HG02884 (cell line): Measurements from ENCODE around the gene CELA2A.
"Not testable (repeated sequence)": the region's sequence is repeated elsewhere in the genome, so short reads cannot be mapped to it uniquely, and the experiment has no call there.

Experiments used
- ATAC-seq: cut with Tn5 transposase; IDR thresholded peaks from one replicate; pipeline ENCODE4 v1.9.1; 2021; ENCODE audit warnings: mild to moderate bottlenecking, moderate library complexity; ENCODE audit not compliant: unreplicated experiment

CELA2A gene

DNA sequence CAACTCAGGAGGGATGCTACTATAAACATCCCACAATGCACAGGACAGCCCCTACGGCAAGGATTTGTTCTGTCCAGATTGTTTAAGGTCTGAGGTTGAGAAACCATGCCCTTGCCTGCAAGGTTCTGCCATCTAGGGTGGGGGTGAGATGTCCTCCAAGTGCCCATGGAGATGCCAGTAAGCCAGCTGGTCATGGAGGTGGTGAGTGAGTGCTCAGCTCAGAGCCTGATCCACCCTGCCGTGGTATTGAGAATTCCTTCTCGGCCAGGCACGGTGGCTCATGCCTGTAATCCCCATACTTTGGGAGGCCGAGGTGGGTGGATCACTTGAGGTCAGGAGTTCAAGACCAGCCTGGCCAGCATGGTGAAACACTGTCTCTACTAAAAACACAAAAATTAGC, 31.6 kb upstream of the CELA2A start:
- no peak for ATAC-seq

DNA sequence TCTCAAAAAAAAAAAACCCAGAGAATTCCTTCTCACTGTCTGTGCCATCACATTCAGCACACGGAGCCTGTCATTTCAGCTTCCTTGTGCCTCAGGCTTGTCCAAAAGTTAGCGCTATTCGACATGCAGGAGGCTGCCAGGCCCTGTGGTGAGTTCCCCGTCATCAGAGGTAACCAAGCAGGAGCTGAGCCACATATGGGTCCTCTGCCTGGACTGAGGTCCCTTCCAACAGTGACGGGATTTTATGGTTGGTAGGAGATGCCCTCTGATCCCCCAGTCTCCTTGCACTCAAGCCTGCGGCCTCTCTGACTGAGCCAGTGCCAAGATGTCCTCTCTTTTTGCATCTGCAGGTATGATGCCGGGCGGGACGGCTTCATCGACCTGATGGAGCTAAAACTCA, 31.0 kb upstream of the CELA2A start:
- ATAC-seq = no peak

GRCh38 chr1:15425958-15426357, 30.6 kb upstream of the CELA2A start:
- ATAC-seq = no peak

DNA sequence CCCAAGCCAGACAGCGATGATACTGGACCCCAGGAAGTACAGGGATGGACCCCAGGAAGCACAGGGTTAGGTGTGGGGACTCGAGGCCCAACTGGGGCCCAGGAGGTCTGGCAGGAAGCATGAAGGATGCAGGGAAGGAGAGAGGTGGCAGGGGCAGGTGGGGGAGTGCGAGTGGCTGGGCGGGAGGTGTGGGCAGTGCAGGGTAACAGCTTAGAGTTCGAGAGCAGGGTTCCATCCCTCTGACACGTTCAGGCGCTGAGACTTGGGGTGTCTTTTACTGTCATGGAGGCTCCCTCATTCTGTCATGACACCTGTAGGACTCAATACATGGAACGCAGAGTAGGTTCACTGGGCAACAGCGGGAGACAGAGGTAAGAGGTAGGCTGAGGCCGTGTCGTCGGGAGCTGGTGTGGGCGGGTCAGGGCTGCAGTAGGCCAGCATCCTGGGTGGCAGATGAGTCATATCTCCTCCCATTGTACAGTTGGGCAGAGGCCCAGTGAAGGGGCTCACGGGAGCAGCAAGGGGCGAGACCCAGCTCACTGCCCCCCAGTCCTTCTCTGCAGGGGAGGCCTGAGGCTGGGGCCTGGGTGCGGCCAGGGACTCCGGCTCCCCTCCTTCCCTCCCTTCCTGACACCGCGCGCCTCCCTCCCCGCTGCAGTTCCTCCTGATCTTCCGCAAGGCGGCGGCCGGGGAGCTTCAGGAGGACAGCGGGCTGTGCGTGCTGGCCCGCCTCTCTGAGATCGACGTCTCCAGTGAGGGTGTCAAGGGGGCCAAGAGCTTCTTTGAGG, 29.8 kb upstream of the CELA2A start:
- ATAC-seq = no peak

DNA sequence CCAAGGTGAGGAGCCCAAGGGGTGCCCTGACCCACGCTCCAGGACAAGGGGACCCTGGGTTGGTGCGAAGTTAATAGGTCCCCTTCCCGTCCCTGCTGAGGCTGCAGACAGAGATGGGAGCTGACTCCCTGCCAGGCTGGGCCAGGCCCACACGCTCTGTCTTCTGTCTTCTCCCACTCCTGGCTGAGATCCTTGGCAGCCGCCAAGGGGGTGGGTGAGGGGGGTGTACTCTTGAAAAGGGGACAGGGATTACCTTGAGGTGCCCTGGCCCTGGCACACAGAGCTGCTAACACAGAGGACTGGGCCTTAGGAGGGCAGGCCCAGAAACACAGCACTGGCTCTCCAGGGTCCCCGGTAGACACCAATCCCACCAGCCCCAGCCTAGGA, 29.3 kb upstream of the CELA2A start:
- ATAC-seq = no peak

GRCh38 chr1:15428252-15428651, 28.3 kb upstream of the CELA2A start:
- ATAC-seq = not testable (repeated sequence)

DNA sequence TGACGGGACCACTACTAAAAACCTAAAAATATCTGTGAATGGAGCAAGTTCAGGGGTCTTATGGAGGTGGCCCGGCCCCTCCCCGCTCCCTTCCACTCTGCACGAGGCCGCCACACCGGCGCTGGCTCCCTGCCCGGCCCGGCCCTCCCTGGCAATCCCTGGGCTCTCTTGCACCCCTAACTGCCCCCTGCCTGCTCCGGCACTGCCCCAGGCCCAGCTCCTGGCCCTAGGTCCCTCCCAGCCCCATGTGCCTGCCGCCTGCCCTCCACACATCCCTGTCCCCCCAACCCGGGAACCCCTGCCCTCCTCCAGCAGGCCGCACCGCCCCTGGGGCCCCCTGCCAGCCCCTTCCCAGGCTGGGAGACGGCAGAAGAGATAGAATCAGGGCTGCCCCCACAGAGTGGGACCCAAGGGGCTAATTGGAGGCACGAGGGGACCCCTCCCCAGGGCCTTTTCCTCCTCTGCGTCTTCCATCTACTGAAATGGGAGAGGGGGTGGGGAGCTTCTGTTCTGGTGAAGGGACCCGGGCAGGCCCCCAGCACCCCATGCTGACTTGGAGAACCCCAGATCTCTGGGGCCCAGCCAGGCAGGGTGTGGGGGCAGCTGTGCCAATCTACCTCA, 27.6 kb upstream of the CELA2A start:
- no peak for ATAC-seq

DNA sequence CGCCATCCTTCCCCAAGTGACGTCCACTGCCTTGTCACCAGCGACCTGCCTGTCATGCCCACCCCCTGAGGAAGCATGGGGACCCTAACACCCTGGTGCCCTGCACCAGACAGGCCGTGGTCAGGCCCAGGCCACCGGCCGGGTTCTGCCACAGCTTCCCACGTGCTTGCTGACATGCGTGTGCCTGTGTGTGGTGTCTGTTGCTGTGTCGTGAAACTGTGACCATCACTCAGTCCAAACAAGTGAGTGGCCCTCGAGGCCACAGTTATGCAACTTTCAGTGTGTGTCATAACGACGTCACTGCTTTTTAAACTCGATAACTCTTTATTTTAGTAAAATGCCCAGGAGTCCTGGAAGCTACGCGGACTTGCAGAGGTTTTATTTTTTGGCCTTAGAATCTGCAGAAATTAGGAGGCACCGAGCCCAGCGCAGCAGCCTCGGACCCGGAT, 26.8 kb upstream of the CELA2A start:
- ATAC-seq = no peak

DNA sequence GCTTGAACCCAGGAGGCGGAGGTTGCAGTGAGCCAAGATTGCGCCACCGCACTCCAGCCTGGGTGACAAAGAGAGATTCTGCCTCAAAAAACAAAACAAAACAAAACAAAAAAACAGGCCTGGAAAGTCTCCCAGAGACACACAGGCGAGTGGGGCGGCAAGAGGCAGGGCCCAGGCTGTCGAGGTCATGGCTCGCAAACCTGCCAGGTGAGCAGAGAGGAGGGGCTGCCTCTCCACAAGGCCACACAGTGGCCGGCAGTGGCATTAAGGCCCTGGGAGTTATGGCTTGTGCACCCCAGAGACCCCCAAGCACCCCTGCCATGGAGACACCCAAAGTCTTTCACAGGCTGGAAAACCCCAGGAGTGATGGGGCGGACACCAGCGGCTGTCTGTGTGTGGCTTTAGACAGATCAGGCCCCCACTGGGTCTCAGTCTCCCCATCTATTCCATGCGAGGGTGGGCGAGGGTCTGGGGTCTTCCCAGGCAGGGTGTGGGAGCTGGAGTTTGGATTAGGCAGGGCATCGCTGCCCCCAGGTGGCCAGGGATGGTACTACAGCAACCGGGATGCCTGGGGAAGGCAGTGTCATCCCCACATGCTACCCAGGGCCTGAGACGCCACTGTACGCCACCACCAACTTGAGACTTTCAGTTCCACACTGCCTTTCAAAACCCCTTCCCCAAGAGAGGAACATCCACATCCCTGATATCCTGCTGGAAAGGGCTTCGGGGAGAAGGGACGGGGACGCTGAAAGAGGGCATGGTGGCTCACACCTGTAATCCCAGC, 25.6 kb upstream of the CELA2A start:
- no peak for ATAC-seq

- no peak for ATAC-seq
Observed at GRCh38 chr1:15431571-15431948, 25.0 kb upstream of the CELA2A start.

DNA sequence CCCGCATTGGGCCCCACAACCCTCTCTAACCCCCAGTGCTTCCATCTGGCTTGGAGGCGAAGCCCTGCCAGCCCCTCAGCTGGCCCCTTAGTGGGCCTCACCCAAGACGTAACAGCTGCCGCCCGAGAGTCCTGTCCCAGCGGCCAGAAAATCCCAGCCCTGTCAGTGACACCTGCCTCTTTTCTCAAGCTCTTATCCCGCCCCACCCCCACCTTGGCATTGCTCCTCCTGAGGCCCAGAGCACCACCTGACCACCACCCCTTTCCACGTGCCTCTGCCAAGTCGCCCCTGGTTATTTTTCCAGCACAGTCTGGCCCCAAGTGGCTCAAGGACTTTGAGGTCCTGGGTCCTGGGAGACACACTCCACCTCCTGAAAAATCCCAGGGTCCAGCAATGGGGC, 24.2 kb upstream of the CELA2A start:
- no peak for ATAC-seq

- ATAC-seq = no peak
Observed at GRCh38 chr1:15433471-15433870, 23.1 kb upstream of the CELA2A start.

- not testable (repeated sequence) for ATAC-seq
Observed at GRCh38 chr1:15434739-15435138, 21.8 kb upstream of the CELA2A start.

GRCh38 chr1:15435239-15436077, 21.1 kb upstream of the CELA2A start:
- no peak for ATAC-seq

DNA sequence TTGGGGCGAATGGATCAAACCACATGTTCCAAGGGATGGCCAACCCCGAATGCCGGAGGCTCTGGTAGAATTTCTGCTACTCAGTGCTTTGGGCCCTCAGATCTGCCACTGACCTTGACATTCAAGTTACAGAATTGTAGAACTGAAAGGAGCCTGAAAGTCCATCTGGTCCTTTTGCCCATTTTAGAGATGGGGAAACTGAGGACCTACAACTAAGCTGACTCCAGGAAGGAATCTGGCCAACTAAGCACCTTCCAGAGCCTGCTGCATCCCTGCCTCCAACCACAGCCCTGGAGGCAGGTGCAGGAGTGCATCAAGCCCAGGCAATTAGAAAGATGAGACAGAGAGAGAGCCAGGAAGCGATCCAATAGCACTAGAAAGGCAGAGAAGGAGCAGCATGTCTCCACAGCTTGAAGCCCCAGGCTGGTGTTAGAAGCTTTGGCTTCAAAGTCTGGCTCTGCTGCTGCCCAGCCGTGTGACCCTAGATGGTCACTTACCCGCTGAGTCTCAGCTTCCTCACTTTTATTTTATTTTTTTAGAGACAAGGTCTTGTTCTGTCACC, 19.6 kb upstream of the CELA2A start:
- no peak for ATAC-seq

DNA sequence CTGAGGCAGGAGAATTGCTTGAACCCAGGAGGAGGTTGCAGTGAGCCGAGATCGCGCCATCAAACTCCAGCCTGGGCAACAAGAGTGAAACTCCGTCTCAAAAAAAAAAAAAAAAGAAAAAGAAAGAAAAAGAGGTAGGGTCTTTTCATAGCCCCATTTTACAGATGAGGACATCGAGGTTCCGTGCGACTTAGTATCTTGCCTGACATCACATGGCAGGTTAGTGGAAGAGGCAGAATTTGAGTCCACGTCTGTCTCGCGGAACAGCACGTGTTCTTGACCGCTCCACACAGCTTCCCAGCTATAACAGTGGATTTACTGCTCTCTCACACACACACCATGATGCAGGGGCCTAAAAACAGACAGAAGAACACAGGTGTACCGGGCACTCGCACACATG, 17.2 kb upstream of the CELA2A start:
- ATAC-seq = no peak

GRCh38 chr1:15440357-15440756, 16.2 kb upstream of the CELA2A start:
- no peak for ATAC-seq

GRCh38 chr1:15441247-15441646, 15.3 kb upstream of the CELA2A start:
- ATAC-seq = no peak

- no peak for ATAC-seq
Observed at GRCh38 chr1:15442119-15442518, 14.4 kb upstream of the CELA2A start.

DNA sequence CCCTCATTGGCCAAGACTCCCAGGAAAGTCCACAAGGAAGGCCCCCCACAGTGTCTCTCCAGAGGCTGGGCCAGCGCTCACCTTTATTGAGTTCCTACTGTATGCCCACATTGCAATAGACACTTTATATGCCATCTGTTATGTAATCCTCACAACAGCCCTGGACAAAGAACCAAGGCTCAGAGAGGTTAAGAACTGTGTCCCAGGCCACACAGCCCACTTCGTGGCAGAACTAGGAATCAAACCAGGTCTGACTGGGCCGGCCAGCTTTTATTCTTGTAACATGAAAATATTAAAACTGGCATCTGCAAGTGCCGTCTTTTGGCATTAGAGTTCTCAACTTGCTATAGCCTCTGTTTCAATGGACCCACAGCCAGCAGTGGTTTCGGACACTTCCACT, 13.8 kb upstream of the CELA2A start:
- no peak for ATAC-seq

DNA sequence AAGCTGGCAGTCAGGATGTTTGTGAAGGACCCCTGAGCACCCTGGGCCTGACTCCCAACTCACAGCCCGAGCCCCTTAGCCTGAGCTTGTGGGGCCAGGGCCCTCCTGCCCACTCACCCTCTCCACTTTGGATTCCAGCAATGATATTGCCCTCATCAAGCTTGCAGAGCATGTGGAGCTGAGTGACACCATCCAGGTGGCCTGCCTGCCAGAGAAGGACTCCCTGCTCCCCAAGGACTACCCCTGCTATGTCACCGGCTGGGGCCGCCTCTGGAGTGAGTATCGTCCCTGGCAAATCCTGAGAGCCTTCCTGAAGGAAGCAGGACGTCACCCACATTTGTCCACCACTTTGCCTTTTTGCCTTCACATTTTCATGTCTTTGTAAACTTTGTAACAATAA, 13.3 kb upstream of the CELA2A start:
- no peak for ATAC-seq
